HG03060 (cell line): ENCODE results near the gene KRTAP4-3.
"Not testable (repeated sequence)": the region's sequence is repeated elsewhere in the genome, so short reads cannot be mapped to it uniquely, and the experiment has no call there.

ENCODE experiments used
- ATAC-seq: cut with Tn5 transposase; IDR thresholded peaks from one replicate; pipeline ENCODE4 v1.9.1; 2021; ENCODE audit warnings: low read depth, moderate number of reproducible peaks; ENCODE audit not compliant: unreplicated experiment

KRTAP4-3 gene

GRCh38 chr17:41160190-41160589, 7.8 kb downstream of the KRTAP4-3 start:
- not testable (repeated sequence) for ATAC-seq

GRCh38 chr17:41153856-41154255, 14.2 kb downstream of the KRTAP4-3 start:
- no peak for ATAC-seq

GRCh38 chr17:41151525-41151924, 16.5 kb downstream of the KRTAP4-3 start:
- ATAC-seq = no peak

GRCh38 chr17:41150026-41150425, 18.0 kb downstream of the KRTAP4-3 start:
- no peak for ATAC-seq

- ATAC-seq = no peak
Measured at GRCh38 chr17:41149652-41149985, 18.4 kb downstream of the KRTAP4-3 start, which contains the start of gene KRTAP4-5. Gene KRTAP4-5, minus strand, starts transcription at chr17:41149825. Its CDS starts 58 bp downstream, at chr17:41149767.

GRCh38 chr17:41148971-41149651, 18.9 kb downstream of the KRTAP4-3 start:
- ATAC-seq = not testable (repeated sequence)

GRCh38 chr17:41147531-41148204, 20.4 kb downstream of the KRTAP4-3 start:
- no peak for ATAC-seq

- no peak for ATAC-seq
Measured at GRCh38 chr17:41145261-41145660, 22.8 kb downstream of the KRTAP4-3 start.

- no peak for ATAC-seq
Measured at GRCh38 chr17:41144846-41145245, 23.2 kb downstream of the KRTAP4-3 start.

GRCh38 chr17:41141361-41141760, 26.7 kb downstream of the KRTAP4-3 start:
- no peak for ATAC-seq

GRCh38 chr17:41140360-41141131, 27.5 kb downstream of the KRTAP4-3 start, which contains the start of gene KRTAP4-6:
Gene KRTAP4-6, minus strand, starts transcription at chr17:41140544. Its CDS starts 57 bp downstream, at chr17:41140487.
- ATAC-seq = no peak

- not testable (repeated sequence) for ATAC-seq
Measured at GRCh38 chr17:41139865-41140264, 28.2 kb downstream of the KRTAP4-3 start.

GRCh38 chr17:41133880-41134735, 33.9 kb downstream of the KRTAP4-3 start:
- no peak for ATAC-seq

- no peak for ATAC-seq
Measured at GRCh38 chr17:41131979-41132378, 36.0 kb downstream of the KRTAP4-3 start.

- no peak for ATAC-seq
Measured at GRCh38 chr17:41127371-41127770, 40.6 kb downstream of the KRTAP4-3 start.

GRCh38 chr17:41126412-41126811, 41.6 kb downstream of the KRTAP4-3 start:
- no peak for ATAC-seq

- ATAC-seq = no peak
Measured at GRCh38 chr17:41125064-41125463, 43.0 kb downstream of the KRTAP4-3 start.

GRCh38 chr17:41123991-41124371, 44.0 kb downstream of the KRTAP4-3 start, which contains the start of gene KRTAP4-12:
Gene KRTAP4-12, minus strand, starts transcription at chr17:41124182. Its CDS starts 60 bp downstream, at chr17:41124122.
- not testable (repeated sequence) for ATAC-seq

- ATAC-seq = not testable (repeated sequence)
Measured at GRCh38 chr17:41123292-41123990, 44.6 kb downstream of the KRTAP4-3 start.

- no peak for ATAC-seq
Measured at GRCh38 chr17:41121742-41122141, 46.3 kb downstream of the KRTAP4-3 start.
